ENCODE results near the gene RASSF5.
"Not testable (repeated sequence)": the region's sequence is repeated elsewhere in the genome, so short reads cannot be mapped to it uniquely, and the experiment has no call there.

DNA sequence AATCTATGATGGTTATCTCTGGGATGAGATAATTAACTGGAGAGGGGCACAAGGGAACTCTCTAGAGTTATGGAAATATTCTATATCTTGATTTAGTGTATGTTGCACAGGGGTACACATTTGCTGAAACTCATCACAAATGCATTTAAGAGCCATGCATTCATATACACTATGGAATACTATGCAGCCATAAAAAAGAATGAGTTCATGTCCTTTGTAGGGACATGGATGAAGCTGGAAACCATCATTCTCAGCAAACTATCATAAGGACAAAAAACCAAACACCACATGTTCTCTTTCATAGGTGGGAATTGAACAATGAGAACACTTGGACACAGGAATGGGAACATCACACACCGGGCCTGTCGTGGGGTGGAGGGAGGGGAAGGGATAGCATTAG, 119.1 kb downstream of the RASSF5 start:
- TF ChIP-seq, protein P1, sequence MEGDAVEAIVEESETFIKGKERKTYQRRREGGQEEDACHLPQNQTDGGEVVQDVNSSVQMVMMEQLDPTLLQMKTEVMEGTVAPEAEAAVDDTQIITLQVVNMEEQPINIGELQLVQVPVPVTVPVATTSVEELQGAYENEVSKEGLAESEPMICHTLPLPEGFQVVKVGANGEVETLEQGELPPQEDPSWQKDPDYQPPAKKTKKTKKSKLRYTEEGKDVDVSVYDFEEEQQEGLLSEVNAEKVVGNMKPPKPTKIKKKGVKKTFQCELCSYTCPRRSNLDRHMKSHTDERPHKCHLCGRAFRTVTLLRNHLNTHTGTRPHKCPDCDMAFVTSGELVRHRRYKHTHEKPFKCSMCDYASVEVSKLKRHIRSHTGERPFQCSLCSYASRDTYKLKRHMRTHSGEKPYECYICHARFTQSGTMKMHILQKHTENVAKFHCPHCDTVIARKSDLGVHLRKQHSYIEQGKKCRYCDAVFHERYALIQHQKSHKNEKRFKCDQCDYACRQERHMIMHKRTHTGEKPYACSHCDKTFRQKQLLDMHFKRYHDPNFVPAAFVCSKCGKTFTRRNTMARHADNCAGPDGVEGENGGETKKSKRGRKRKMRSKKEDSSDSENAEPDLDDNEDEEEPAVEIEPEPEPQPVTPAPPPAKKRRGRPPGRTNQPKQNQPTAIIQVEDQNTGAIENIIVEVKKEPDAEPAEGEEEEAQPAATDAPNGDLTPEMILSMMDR (IDR thresholded peaks at IDR 0.05; ENCODE audit: low read length), result not testable (repeated sequence)
- TF ChIP-seq EZH2 (optimal IDR thresholded peaks at IDR 0.05; ENCODE audit: low read depth, low read length), result not testable (repeated sequence)

All from MM.1S (cell line).